Adipose tissue (tissue), 3 donors: ENCODE results near the gene GIT1. TPM values are rescaled to one million over a fixed set of nuclear protein-coding genes. Genes with fewer than 3 reads are reported as not detected.

ENCODE experiments used
- H3K27ac ChIP-seq: one replicate; pipeline ENCODE4 v1.5.1; 2013; ENCODE audit warnings: low read depth, low read length
- WGBS, 3 donors: extraction: QIAGEN DNeasy Blood & Tissue Kit; methylation state at CpG; one replicate each; pipeline ENCODE4 v1.1.7; 2013; 5-methylcytosine and 5-hydroxymethylcytosine counted together
- polyA plus RNA-seq, 3 donors: library from polyadenylated mRNA; stranded (reverse); fragments of 200-250 nt; gene quantifications; one replicate each; pipeline ENCODE4 v1.2.3, GENCODE V29; 2013
- donor health status: healthy with polysubstance abuse.
- donor health status: Bipolar disorder and iron deficiency.
- donor health status: healthy.

GIT1 gene
- polyA plus RNA-seq: 10 to 100 TPM; 14.6 to 36.8 (median 30.2) TPM

- no peak within 1 kb of the TSS for H3K27ac ChIP-seq
- 3 to 8% (median 6%) methylated on average over 40 to 66 of the region's 70 CpGs for WGBS, 3 donors
These were observed at the start of gene GIT1 for GRCh38 chr17:29589524-29590410. Gene GIT1, minus strand, starts transcription at chr17:29589648. Its CDS starts 270 bp downstream, at chr17:29589378.

- no peak overlapping the region for H3K27ac ChIP-seq
- WGBS, 3 donors: 92 to 100% (median 93%) methylated on average over 3 of the region's 3 CpGs
These were observed 44.4 kb upstream of the GIT1 start for GRCh38 chr17:29633886-29634285.

- H3K27ac ChIP-seq: no peak overlapping the region
- WGBS, 3 donors: 77 to 87% (median 83%) methylated on average over 6 of the region's 6 CpGs
These were observed 41.3 kb upstream of the GIT1 start for GRCh38 chr17:29630630-29631193.

GRCh38 chr17:29629839-29630238, 40.4 kb upstream of the GIT1 start:
- H3K27ac ChIP-seq: no peak overlapping the region
- 61 to 83% (median 72%) methylated on average over 2 of the region's 2 CpGs for WGBS, 3 donors

DNA sequence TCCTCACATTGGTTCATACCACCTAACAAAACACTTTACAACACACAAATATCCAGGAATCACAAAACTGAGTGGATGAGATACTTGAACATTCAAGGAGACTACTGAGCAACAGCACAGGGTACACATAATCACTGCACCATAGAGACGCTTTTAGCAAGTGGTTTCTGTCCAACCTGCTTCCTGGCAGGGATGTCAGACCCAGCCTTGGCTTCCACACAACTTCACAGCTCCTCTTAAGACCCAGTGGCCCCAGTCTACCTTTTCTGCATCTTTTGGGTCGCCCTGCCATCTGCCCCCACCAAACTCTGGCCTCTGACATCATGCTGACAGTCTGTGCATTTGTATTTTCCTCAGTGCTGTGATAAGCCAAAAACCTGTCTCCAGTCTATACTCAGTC, 39.2 kb upstream of the GIT1 start:
- no peak overlapping the region for H3K27ac ChIP-seq
- 90 to 94% (median 92%) methylated on average over 2 of the region's 2 CpGs for WGBS, 3 donors

DNA sequence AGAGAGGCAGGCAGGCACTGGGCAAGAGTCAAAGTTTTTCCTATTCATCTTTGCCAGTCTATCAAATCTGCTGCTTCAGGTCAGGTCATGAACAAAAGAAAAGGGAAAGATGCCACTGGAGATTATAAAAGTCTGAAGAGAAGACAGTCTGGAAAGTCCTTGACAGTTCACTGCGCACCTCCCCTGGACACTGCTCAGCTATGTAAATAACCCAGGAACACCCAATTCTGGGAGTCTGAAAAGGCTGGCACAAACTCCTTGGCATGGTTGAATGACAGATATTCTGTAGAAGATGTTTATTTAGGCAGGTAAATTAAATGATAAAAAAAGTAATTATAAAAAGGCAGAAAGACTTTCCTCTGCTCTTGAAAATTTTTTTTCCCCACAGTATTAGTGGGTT, 38.5 kb upstream of the GIT1 start:
- H3K27ac ChIP-seq: no peak overlapping the region
- WGBS, 3 donors: 69 to 95% (median 91%) methylated on average over 1 of the region's 1 CpG

GRCh38 chr17:29625037-29625750, 35.7 kb upstream of the GIT1 start:
- no peak overlapping the region for H3K27ac ChIP-seq
- WGBS, 3 donors: 79 to 89% (median 80%) methylated on average over 8 of the region's 8 CpGs

- no peak overlapping the region for H3K27ac ChIP-seq
- WGBS, 3 donors: 74 to 84% (median 81%) methylated on average over 4 of the region's 4 CpGs
These were observed 35.1 kb upstream of the GIT1 start for GRCh38 chr17:29624586-29624985.

- 49 to 59% (median 50%) methylated on average over 4 of the region's 4 CpGs for WGBS, 3 donors
- H3K27ac ChIP-seq: no peak overlapping the region
These were observed 33.8 kb upstream of the GIT1 start for GRCh38 chr17:29623283-29623647.

GRCh38 chr17:29622337-29623282, 33.2 kb upstream of the GIT1 start, which contains the start of gene CORO6:
Gene CORO6, minus strand, starts transcription at chr17:29622912. Its CDS starts 1,491 bp downstream, at chr17:29621421.
- WGBS, 3 donors: 4 to 5% (median 4%) methylated on average over 72 to 77 of the region's 77 CpGs
- no peak within 1 kb of the TSS for H3K27ac ChIP-seq

- 76 to 89% (median 82%) methylated on average over 8 of the region's 8 CpGs for WGBS, 3 donors
- no peak overlapping the region for H3K27ac ChIP-seq
These were observed 32.3 kb upstream of the GIT1 start for GRCh38 chr17:29621751-29622194.

DNA sequence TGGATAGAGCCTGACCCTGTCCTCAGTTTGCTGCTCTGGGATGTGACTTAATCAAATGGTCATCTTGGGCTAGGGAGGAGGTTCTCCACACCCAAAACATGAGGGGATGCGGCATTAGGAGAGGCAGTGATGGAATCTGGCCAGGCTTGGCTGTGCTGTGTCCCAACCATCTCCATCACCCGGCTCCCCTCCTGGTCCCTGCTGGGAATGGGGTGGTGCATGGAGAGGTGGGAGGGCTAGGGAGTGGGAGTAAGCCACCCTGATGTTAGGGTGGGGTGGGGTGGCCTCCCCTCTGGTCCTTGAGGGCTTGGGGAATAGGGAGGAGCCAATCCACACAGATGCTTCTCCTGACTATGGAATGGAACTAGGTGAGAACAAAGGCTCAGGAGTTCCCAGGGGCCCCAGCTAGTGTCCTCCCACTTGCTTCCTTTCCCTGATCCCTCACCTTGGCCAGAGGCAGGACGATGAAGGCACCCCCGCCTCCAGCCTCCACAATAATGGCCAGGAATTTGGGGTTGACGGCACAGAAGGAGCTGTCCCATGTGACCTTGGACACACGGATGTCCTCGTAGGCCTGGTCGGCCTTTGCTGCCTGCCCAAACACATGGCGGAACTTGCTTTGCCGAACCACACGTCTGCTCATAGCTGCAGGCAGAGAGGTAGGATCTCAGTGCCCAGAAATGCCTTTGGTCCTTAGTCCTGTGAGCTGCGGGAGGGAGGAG, 31.5 kb upstream of the GIT1 start:
- 95 to 97% (median 95%) methylated on average over 12 of the region's 12 CpGs for WGBS, 3 donors
- no peak overlapping the region for H3K27ac ChIP-seq

DNA sequence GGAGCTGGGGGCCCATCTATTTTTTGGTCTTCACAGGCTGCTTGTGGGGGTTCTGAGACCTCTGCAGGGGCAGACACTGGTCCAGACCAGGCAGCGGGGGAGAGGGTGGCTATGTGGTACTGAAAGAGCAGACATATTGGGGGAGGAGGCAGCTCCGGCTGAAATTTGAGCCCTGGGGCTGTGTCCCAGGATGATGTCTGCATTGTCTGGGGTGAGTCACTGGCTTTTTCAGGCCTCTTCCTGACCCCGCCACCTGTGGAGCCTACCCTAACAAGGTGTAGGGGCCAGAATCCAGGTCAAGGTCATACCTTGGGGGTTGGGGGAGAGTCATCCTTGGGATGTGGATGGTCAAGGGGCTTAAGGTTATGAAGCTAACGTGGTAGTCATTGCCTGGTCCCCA, 30.8 kb upstream of the GIT1 start:
- 94 to 95% (median 94%) methylated on average over 4 of the region's 4 CpGs for whole genome bisulfite sequencing, 3 donors

GRCh38 chr17:29619251-29619650, 29.8 kb upstream of the GIT1 start:
- no peak overlapping the region for H3K27ac ChIP-seq

More for the DNA sequence above, 30.8 kb upstream of the GIT1 start:
- H3K27ac ChIP-seq: no peak overlapping the region

DNA sequence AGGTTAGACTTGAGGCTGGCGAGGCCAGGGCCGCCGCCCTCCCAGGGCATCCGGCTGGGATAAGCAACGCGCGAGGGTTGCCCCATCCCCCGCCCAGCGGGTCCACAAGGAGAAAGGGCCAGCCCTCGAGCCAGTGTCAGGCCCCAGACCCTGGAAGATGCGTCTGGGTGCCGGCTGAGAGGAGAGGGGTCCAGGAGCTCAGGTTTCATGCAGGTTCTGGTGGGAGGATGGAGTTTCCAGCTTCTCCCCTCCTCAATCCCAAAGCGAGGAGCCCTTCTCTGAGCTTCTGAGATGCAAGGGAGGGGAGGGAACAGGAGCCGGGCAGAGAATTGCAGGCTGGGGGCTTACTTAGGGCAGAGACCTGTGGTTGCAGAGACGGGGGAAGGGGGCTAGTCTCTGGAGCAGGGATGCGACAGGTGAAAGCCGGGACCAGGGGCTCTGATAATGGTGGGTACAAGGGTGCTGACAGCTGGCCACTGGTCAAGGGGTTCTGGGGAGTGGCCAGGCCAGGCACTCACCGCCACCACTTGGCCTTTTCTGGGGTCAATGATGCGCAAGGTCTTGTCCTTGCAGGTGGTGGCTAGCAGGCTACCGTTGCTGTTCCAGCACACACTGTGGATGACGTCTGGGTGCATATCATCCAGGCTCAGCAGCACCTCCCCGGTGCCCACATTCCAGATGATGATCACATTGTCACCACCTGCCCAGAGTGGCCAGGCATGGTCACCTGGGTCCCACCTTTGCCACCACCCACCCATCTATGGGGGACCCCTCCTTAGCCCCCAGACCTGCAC, 29.0 kb upstream of the GIT1 start:
- 36 to 58% (median 47%) methylated on average over 21 to 22 of the region's 22 CpGs for WGBS, 3 donors
- H3K27ac ChIP-seq: no peak overlapping the region

- 6 to 10% (median 7%) methylated on average over 61 to 68 of the region's 68 CpGs for WGBS, 3 donors
- no peak overlapping the region for H3K27ac ChIP-seq
These were observed 28.2 kb upstream of the GIT1 start for GRCh38 chr17:29617481-29618271.
